Measurements from ENCODE around the gene CXorf58.

DNA sequence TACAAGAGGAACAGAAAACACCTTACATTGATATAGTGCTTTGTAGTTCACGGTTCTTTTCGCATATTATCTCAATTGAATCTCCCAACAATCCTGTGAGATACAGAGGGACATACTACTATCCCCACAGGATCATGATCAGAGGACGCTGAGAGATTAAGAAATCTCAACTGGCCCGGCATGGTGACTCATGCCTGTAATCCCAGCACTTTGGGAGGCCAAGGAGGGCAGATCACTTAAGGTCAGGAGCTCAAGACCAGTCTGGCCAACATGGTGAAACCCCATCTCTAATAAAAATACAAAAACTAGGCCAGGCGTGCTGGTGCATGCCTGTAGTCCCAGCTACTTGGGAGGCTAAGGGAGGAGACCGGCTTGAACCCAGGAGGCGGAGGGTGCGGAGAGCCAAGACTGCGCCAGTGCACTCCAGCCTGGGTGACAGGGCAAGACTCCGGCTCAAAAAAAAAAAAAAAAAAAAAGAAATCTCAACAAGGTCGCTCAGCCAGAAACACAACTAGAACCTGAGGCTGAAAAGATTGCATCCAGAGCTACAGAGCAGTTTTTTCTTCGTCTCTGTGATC, 7.5 kb upstream of the CXorf58 start:
- TF ChIP-seq POLR2AphosphoS5 (IDR thresholded peaks at IDR 0.05) (no peak), CTCF (IDR thresholded peaks at IDR 0.05) (no peak), EP300 (IDR thresholded peaks at IDR 0.05) (no peak)
